Fibroblast of skin of back (primary cell): ENCODE results near the gene TAS2R43. TPM values are rescaled to one million over a fixed set of nuclear protein-coding genes. Genes with fewer than 3 reads are reported as not detected.
A peak's percentile ranks its signal among the peaks of the same experiment; 100 is the strongest.
"Not testable (repeated sequence)": the region's sequence is repeated elsewhere in the genome, so short reads cannot be mapped to it uniquely, and the experiment has no call there.

Experiments
- DNase-seq: peaks from one replicate; pipeline ENCODE4 v3.0.0-alpha.2; 2013
- polyA plus RNA-seq, 2 experiments: library from polyadenylated mRNA; unstranded; fragments of 120-200 nt; gene quantifications; one replicate each; pipeline ENCODE4 v1.2.1, GENCODE V29; 2013; ENCODE audit not compliant: insufficient read length in 2 of 2

TAS2R43 gene
- not detected for polyA plus RNA-seq (2013, experiment 1 of 2; ENCODE audit: insufficient read length)
- polyA plus RNA-seq (2013, experiment 2 of 2; ENCODE audit: insufficient read length), result not detected

GRCh38 chr12:11092128-11092527 lies at the start of gene TAS2R43:
TSS of gene TAS2R43 (minus strand) at chr12:11092313. CDS start at chr12:11092229, 84 bp downstream.
- DNase-seq, result no peak

GRCh38 chr12:11136075-11136474 lies 44.0 kb upstream of the TAS2R43 start:
- DNase-seq, result no peak

- DNase-seq, result no peak
Observed at GRCh38 chr12:11134305-11134704, 42.2 kb upstream of the TAS2R43 start, which contains the start of gene TAS2R30. TSS of gene TAS2R30 (minus strand) at chr12:11134644. CDS start at chr12:11134244, 400 bp downstream.

GRCh38 chr12:11133816-11134215 lies 41.7 kb upstream of the TAS2R43 start:
- DNase-seq, result no peak

- no peak for DNase-seq
Observed at GRCh38 chr12:11133162-11133561, 41.0 kb upstream of the TAS2R43 start.

GRCh38 chr12:11130999-11131398 lies 38.9 kb upstream of the TAS2R43 start:
- no peak for DNase-seq

DNA sequence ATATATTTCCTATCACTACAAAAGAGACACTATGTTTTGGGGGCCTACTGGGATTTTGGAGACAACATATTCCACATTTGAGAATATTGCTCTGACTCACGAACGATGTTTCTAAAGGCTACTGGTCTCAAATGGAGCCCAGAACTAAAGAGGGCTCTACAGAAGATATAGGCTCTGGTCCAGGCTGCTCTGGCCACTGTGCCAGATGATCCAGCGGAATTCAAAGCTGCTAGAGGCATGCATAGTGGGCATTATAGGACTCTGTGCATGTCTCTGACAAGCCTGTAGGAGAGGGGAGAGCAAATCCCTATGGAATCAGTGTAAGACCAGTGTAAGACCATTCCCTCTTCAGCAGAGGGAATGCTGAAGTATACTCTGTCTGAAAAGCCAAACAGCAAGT lies 38.3 kb upstream of the TAS2R43 start:
- DNase-seq, result no peak

GRCh38 chr12:11114130-11114529 lies 22.0 kb upstream of the TAS2R43 start:
- not testable (repeated sequence) for DNase-seq

GRCh38 chr12:11111213-11111612 lies 19.1 kb upstream of the TAS2R43 start:
- not testable (repeated sequence) for DNase-seq

GRCh38 chr12:11108862-11109261 lies 16.7 kb upstream of the TAS2R43 start:
- DNase-seq, result no peak

DNA sequence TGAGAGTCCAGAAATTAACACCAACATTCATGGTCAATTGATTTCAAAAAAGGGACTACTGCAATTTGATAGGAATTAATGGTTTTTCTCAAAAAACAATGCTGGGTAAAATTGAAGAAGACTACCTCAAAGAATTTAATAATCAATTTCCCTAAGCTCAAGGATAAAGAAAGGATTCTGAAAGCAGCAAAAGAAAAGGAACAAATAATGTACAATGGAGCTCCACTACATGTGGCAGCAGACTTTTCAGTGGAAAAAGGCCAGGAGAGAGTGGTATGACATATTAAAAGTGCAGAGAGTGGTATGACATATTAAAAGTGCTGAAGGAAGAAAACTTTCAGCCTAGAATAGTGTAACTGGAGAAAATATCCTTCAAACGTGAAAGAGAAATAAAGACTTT lies 15.6 kb upstream of the TAS2R43 start:
- no peak for DNase-seq

DNA sequence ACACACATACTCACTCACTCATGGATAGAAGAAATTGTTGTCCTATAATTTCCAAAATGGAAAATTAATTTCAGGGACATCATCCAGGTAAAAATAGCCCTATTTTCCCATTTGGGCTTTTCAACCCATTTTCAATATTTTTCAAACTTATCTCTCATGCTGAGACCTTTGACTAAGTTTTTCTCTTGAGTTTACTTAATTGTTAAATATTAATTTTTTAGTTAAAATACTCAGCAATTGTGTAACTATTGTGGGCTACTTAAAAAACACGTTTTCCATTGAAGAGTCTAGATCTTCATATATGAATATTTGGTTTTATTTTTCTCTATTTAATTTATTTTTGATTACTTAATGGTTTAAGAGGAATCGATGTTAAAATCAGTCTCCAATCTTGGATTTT lies 14.2 kb upstream of the TAS2R43 start:
- no peak for DNase-seq

- DNase-seq, result no peak
Observed at GRCh38 chr12:11105546-11105945, 13.4 kb upstream of the TAS2R43 start.

GRCh38 chr12:11094910-11095309 lies 2.8 kb upstream of the TAS2R43 start:
- not testable (repeated sequence) for DNase-seq

GRCh38 chr12:11089246-11089645 lies 2.9 kb downstream of the TAS2R43 start:
- DNase-seq, result no peak

- no peak for DNase-seq
Observed at GRCh38 chr12:11085419-11085818, 6.7 kb downstream of the TAS2R43 start.

GRCh38 chr12:11081987-11082386 lies 10.1 kb downstream of the TAS2R43 start:
- DNase-seq, result no peak

DNA sequence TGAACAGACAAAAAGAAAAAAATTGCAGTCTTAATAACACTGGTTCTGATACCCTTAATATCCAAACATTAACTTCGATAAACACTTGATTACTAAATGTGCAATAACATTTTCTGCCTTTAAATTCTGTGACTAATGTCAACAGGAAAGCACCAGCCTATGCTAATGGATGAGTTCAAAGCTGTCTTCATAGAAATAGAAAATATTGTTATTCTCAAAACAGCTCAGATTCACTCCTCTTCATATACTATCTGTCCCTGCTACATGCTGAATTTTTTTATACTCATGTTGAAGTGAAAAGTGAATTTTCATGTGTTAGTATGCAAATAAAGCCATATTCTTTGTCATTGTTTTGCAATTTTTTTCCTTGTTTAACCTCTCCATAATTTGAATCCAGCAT lies 13.9 kb downstream of the TAS2R43 start:
- no peak for DNase-seq

GRCh38 chr12:11075642-11076041 lies 16.5 kb downstream of the TAS2R43 start:
- no peak for DNase-seq

DNA sequence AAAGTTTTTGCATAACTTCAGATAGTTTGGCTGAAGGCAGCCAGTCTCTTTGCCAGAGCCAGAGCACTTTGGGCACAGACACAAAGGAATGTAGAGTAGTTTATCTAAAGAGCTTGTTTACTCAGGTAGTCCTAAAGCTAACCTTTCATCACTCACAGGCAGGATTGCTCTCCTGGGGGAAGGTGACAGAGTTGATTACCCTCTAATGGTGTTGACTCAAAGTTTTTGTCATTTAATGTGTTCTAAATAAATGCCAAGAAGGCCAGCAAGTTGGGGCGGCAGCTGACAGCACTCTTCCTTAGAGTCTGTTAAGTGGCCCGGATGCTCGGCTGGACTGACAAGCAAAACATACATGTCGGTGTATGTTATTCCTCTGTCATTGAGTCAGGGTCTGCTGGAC lies 20.7 kb downstream of the TAS2R43 start:
- DNase-seq, result no peak

GRCh38 chr12:11070999-11071398 lies 21.1 kb downstream of the TAS2R43 start:
- no peak for DNase-seq

- no peak for DNase-seq
Observed at GRCh38 chr12:11069854-11070365, 22.2 kb downstream of the TAS2R43 start.

GRCh38 chr12:11067514-11067913 lies 24.6 kb downstream of the TAS2R43 start:
- peak; percentile 8 for DNase-seq

DNA sequence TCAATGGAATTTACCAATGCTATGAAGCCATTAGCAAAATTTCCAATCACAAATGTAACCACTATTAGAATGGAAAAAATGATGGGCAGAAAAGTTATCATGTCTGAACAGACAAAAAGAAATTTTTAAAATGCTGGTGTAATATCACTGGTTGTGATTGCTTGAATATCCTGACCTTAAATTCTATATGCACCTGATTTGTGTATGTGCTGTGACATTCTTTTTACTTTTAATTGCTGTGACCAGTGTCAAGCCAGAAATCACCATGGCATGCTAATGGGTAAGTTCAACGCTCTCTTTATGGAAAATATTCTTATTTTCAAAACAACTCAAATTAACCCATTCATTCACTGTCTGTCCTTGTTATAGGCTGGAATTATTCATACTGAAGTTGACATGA lies 29.9 kb downstream of the TAS2R43 start, which contains the start of gene TAS2R46:
TSS of gene TAS2R46 (minus strand) at position 101 of the 400 bp plus-strand sequence. CDS start at position 101, 0 bp downstream.
- not testable (repeated sequence) for DNase-seq

GRCh38 chr12:11059784-11060183 lies 32.3 kb downstream of the TAS2R43 start:
- DNase-seq, result peak; percentile 3
